Mesenchymal stem cell (in vitro differentiated cells and primary cell): ENCODE data around the gene ANKS1A.

ENCODE experiments used
- DNase-seq: peaks from one replicate; pipeline ENCODE4 v3.0.0-alpha.2; 2013
- H2AFZ ChIP-seq: one replicate; pipeline ENCODE4 v1.6.1; 2013; ENCODE audit warnings: low read depth, mild to moderate bottlenecking, control low read depth, inconsistent platforms, low read length, moderate library complexity
- H2AK5ac ChIP-seq: 2 replicates; pipeline ENCODE4 v1.6.1; 2013; ENCODE audit warnings: low read length, moderate library complexity, mild to moderate bottlenecking, inconsistent platforms; ENCODE audit not compliant: severe bottlenecking
- H2BK120ac ChIP-seq: one replicate; pipeline ENCODE4 v1.6.1; 2013; ENCODE audit warnings: low read depth, mild to moderate bottlenecking, inconsistent platforms, low read length, moderate library complexity
- H2BK12ac ChIP-seq, 2 experiments: one replicate each; pipeline ENCODE4 v1.6.1; 2013; ENCODE audit warnings: inconsistent platforms in 2 of 2, low read length in 2 of 2, mild to moderate bottlenecking in 2 of 2, moderate library complexity in 2 of 2, control low read depth in 1 of 2
- H2BK15ac ChIP-seq: one replicate; pipeline ENCODE4 v1.6.1; 2013; ENCODE audit warnings: mild to moderate bottlenecking, low read depth, inconsistent platforms; ENCODE audit not compliant: poor library complexity, severe bottlenecking
- H2BK5ac ChIP-seq: 2 replicates; pipeline ENCODE4 v1.6.1; 2013; ENCODE audit warnings: low read depth, mild to moderate bottlenecking, low read length, control low read depth, inconsistent platforms; ENCODE audit not compliant: poor library complexity, severe bottlenecking
- H3K14ac ChIP-seq, 2 experiments: one replicate each; pipeline ENCODE4 v1.6.1; 2013; ENCODE audit warnings: inconsistent platforms in 2 of 2, low read length in 2 of 2, control low read depth in 1 of 2, mild to moderate bottlenecking in 1 of 2, moderate library complexity in 1 of 2
- H3K18ac ChIP-seq, 2 experiments: one replicate each; pipeline ENCODE4 v1.6.1; 2013; ENCODE audit warnings: inconsistent platforms in 2 of 2, low read length in 2 of 2, control low read depth in 1 of 2, low read depth in 1 of 2, mild to moderate bottlenecking in 1 of 2
- H3K23ac ChIP-seq, 2 experiments: one replicate each; pipeline ENCODE4 v1.6.1; 2013; ENCODE audit warnings: inconsistent platforms in 2 of 2, low read length in 2 of 2, mild to moderate bottlenecking in 2 of 2, moderate library complexity in 2 of 2, control low read depth in 1 of 2
- H3K27ac ChIP-seq: 2 replicates; pipeline ENCODE4 v1.5.1; 2013; ENCODE audit warnings: mild to moderate bottlenecking, moderate library complexity, low read length, control low read depth, inconsistent platforms; ENCODE audit not compliant: poor library complexity, severe bottlenecking
- H3K27me3 ChIP-seq, 2 experiments: 2 replicates each; pipeline versions ENCODE4 v1.6.1 to v1.7.0; 2013; ENCODE audit warnings: low read length in 2 of 2, mild to moderate bottlenecking in 2 of 2, moderate library complexity in 2 of 2, control low read depth in 1 of 2, inconsistent platforms in 1 of 2; ENCODE audit not compliant: control insufficient read depth in 1 of 2, insufficient read depth in 1 of 2
- H3K36me3 ChIP-seq, 2 experiments: 2 replicates each; pipeline versions ENCODE4 v1.6.1 to v1.7.0; 2013; ENCODE audit warnings: low read length in 2 of 2, control low read depth in 1 of 2, inconsistent platforms in 1 of 2, low read depth in 1 of 2, mild to moderate bottlenecking in 1 of 2; ENCODE audit not compliant: insufficient read depth in 2 of 2, control insufficient read depth in 1 of 2
- H3K4ac ChIP-seq, 2 experiments: one replicate each; pipeline ENCODE4 v1.6.1; 2013; ENCODE audit warnings: inconsistent platforms in 2 of 2, low read length in 2 of 2, mild to moderate bottlenecking in 2 of 2, moderate library complexity in 2 of 2, control low read depth in 1 of 2, low read depth in 1 of 2
- H3K4me1 ChIP-seq: 2 replicates; pipeline ENCODE4 v1.6.1; 2013; ENCODE audit warnings: low read depth, low read length, control low read depth; ENCODE audit not compliant: control insufficient read depth, insufficient read depth
- H3K4me2 ChIP-seq: 2 replicates; pipeline ENCODE4 v1.6.1; 2013; ENCODE audit warnings: low read length, mild to moderate bottlenecking, inconsistent platforms; ENCODE audit not compliant: poor library complexity, severe bottlenecking
- H3K4me3 ChIP-seq, 2 experiments: 2 replicates each; pipeline versions ENCODE4 v1.5.1 to v1.7.0; 2013; ENCODE audit warnings: low read length in 2 of 2, mild to moderate bottlenecking in 2 of 2, control low read depth in 1 of 2, low read depth in 1 of 2; ENCODE audit not compliant: insufficient read depth in 1 of 2
- H3K79me1 ChIP-seq: replicated peaks from 2 replicates; pipeline ENCODE4 v1.6.1; 2013; ENCODE audit warnings: mild to moderate bottlenecking, control low read depth, low read length, inconsistent platforms; ENCODE audit not compliant: poor library complexity, severe bottlenecking
- H3K9ac ChIP-seq: 2 replicates; pipeline ENCODE4 v1.7.0; 2013; ENCODE audit warnings: mild to moderate bottlenecking, low read length, moderate library complexity
- H3K9me3 ChIP-seq: 2 replicates; pipeline ENCODE4 v1.7.0; 2013; ENCODE audit warnings: mild to moderate bottlenecking, low read length; ENCODE audit not compliant: control insufficient read depth
- H4K8ac ChIP-seq: one replicate; pipeline ENCODE4 v1.6.1; 2013; ENCODE audit warnings: inconsistent platforms, mild to moderate bottlenecking, low read length, moderate library complexity
- H4K91ac ChIP-seq: one replicate; pipeline ENCODE4 v1.6.1; 2013; ENCODE audit warnings: mild to moderate bottlenecking, low read length, inconsistent platforms
- WGBS: methylation state at CpG from one replicate; pipeline ENCODE4 v1.1.7; 2013; ENCODE audit warnings: mixed read lengths; 5-methylcytosine and 5-hydroxymethylcytosine counted together

The ANKS1A gene

GRCh38 chr6:35071347-35071994 lies 182.4 kb downstream of the ANKS1A start:
- Histone ChIP-seq H2BK120ac (no peak overlapping the region), H2BK5ac (no peak overlapping the region), H3K4me1 (peaks cover 2% of the 10 kb centered on the region), H3K9ac (no peak overlapping the region), H3K36me3 (peaks cover 8 to 48% of the 10 kb centered on the region in 2 experiments), H3K4me3 (no peak overlapping the region), H3K14ac (no peak overlapping the region), H3K27ac (no peak overlapping the region), H2BK15ac (no peak overlapping the region), H3K4me2 (no peak overlapping the region), H2AK5ac (no peak overlapping the region), H3K4ac (no peak overlapping the region), H3K27me3 (no peaks in the 10 kb centered on the region), H4K8ac (no peak overlapping the region), H3K79me1 (peaks cover 4% of the 10 kb centered on the region), H2AFZ (no peak overlapping the region), H4K91ac (no peak overlapping the region), H2BK12ac (no peak overlapping the region), H3K18ac (no peak overlapping the region), H3K9me3 (no peaks in the 10 kb centered on the region), H3K23ac (no peak overlapping the region)
- no peak for DNase-seq
- 90% methylated on average over 12 of the region's 12 CpGs for WGBS

- no peak overlapping the region for H2BK15ac ChIP-seq
- peaks cover 4% of the 10 kb centered on the region for H3K79me1 ChIP-seq
- no peak overlapping the region for H2AFZ ChIP-seq
- H3K27me3 ChIP-seq, result no peaks in the 10 kb centered on the region
- no peak overlapping the region for H3K27ac ChIP-seq
- no peak overlapping the region for H2BK12ac ChIP-seq
- H3K18ac ChIP-seq, result no peak overlapping the region
- no peaks in the 10 kb centered on the region for H3K9me3 ChIP-seq
- H3K4me1 ChIP-seq, result peaks cover 2% of the 10 kb centered on the region
- no peak for DNase-seq
- no peak overlapping the region for H2BK120ac ChIP-seq
- H3K9ac ChIP-seq, result no peak overlapping the region
- no peak overlapping the region for H4K8ac ChIP-seq
- no peak overlapping the region for H3K4me3 ChIP-seq
- no peak overlapping the region for H3K4ac ChIP-seq
- no peak overlapping the region for H3K14ac ChIP-seq
- no peak overlapping the region for H2AK5ac ChIP-seq
- H4K91ac ChIP-seq, result no peak overlapping the region
- peaks cover 11 to 43% of the 10 kb centered on the region in 2 experiments for H3K36me3 ChIP-seq
- no peak overlapping the region for H3K23ac ChIP-seq
- 87% methylated on average over 14 of the region's 15 CpGs for WGBS
- H2BK5ac ChIP-seq, result no peak overlapping the region
- no peak overlapping the region for H3K4me2 ChIP-seq
These were observed 183.1 kb downstream of the ANKS1A start for GRCh38 chr6:35072051-35072697.

- no peak overlapping the region for H2AFZ ChIP-seq
- H2AK5ac ChIP-seq, result no peak overlapping the region
- no peak overlapping the region for H2BK120ac ChIP-seq
- no peak overlapping the region for H3K4me3 ChIP-seq
- no peak overlapping the region for H3K14ac ChIP-seq
- H3K4me1 ChIP-seq, result peaks cover 2% of the 10 kb centered on the region
- no peaks in the 10 kb centered on the region for H3K27me3 ChIP-seq
- no peak overlapping the region for H2BK5ac ChIP-seq
- H3K36me3 ChIP-seq, result peaks cover 11 to 46% of the 10 kb centered on the region in 2 experiments
- H3K18ac ChIP-seq, result no peak overlapping the region
- H2BK12ac ChIP-seq, result no peak overlapping the region
- H3K9ac ChIP-seq, result no peak overlapping the region
- DNase-seq, result no peak
- no peak overlapping the region for H4K91ac ChIP-seq
- H3K23ac ChIP-seq, result no peak overlapping the region
- peaks cover 4% of the 10 kb centered on the region for H3K79me1 ChIP-seq
- no peak overlapping the region for H3K27ac ChIP-seq
- no peaks in the 10 kb centered on the region for H3K9me3 ChIP-seq
- no peak overlapping the region for H4K8ac ChIP-seq
- H3K4me2 ChIP-seq, result no peak overlapping the region
- WGBS, result 95% methylated on average over 9 of the region's 9 CpGs
- no peak overlapping the region for H3K4ac ChIP-seq
- H2BK15ac ChIP-seq, result no peak overlapping the region
These were observed 183.6 kb downstream of the ANKS1A start for GRCh38 chr6:35072698-35073055.

- WGBS, result 96% methylated on average over 9 of the region's 10 CpGs
- Histone ChIP-seq H4K8ac (no peak overlapping the region), H2BK5ac (no peak overlapping the region), H3K18ac (no peak overlapping the region), H2BK12ac (no peak overlapping the region), H3K4me2 (no peak overlapping the region), H3K23ac (no peak overlapping the region), H2BK120ac (no peak overlapping the region), H3K4me3 (no peak overlapping the region), H3K4ac (no peak overlapping the region), H3K9me3 (no peaks in the 10 kb centered on the region), H4K91ac (no peak overlapping the region), H3K27ac (no peak overlapping the region), H3K79me1 (peaks cover 4% of the 10 kb centered on the region), H3K36me3 (peaks cover 11 to 50% of the 10 kb centered on the region in 2 experiments), H3K4me1 (peaks cover 2% of the 10 kb centered on the region), H2AK5ac (no peak overlapping the region), H3K27me3 (no peaks in the 10 kb centered on the region), H2AFZ (no peak overlapping the region), H3K9ac (no peak overlapping the region), H3K14ac (no peak overlapping the region), H2BK15ac (no peak overlapping the region)
- DNase-seq, result no peak
These were observed 184.2 kb downstream of the ANKS1A start for GRCh38 chr6:35073211-35073610.
